Muscle layer of colon (tissue), 2 donors: ENCODE data around the gene MMP14.

Experiments used
- H3K27ac ChIP-seq: one replicate; pipeline ENCODE4 v1.7.0; 2013; ENCODE audit warnings: low read depth, mild to moderate bottlenecking, low read length, moderate library complexity
- H3K27me3 ChIP-seq, 2 donors: one replicate each; pipeline ENCODE4 v1.7.0; 2013; ENCODE audit warnings: low read length in 2 of 2, mild to moderate bottlenecking in 2 of 2; ENCODE audit not compliant: insufficient read depth in 2 of 2, control insufficient read depth in 1 of 2
- H3K36me3 ChIP-seq: one replicate; pipeline ENCODE4 v1.7.0; 2013; ENCODE audit warnings: mild to moderate bottlenecking, low read length; ENCODE audit not compliant: insufficient read depth
- H3K4me1 ChIP-seq: one replicate; pipeline ENCODE4 v1.7.0; 2013; ENCODE audit warnings: mild to moderate bottlenecking, low read length; ENCODE audit not compliant: insufficient read depth
- H3K4me3 ChIP-seq, 2 donors: one replicate each; pipeline ENCODE4 v1.7.0; 2013; ENCODE audit warnings: low read length in 2 of 2, low read depth in 1 of 2, mild to moderate bottlenecking in 1 of 2, moderate library complexity in 1 of 2
- H3K9ac ChIP-seq: one replicate; pipeline ENCODE4 v1.7.0; 2013; ENCODE audit warnings: low read length
- H3K9me3 ChIP-seq: one replicate; pipeline ENCODE4 v1.7.0; 2013; ENCODE audit warnings: mild to moderate bottlenecking, low read length
- donor health status: abdominal sarcoma.
- donor health status: Adenocarcinoma of cecum.

Gene MMP14

DNA sequence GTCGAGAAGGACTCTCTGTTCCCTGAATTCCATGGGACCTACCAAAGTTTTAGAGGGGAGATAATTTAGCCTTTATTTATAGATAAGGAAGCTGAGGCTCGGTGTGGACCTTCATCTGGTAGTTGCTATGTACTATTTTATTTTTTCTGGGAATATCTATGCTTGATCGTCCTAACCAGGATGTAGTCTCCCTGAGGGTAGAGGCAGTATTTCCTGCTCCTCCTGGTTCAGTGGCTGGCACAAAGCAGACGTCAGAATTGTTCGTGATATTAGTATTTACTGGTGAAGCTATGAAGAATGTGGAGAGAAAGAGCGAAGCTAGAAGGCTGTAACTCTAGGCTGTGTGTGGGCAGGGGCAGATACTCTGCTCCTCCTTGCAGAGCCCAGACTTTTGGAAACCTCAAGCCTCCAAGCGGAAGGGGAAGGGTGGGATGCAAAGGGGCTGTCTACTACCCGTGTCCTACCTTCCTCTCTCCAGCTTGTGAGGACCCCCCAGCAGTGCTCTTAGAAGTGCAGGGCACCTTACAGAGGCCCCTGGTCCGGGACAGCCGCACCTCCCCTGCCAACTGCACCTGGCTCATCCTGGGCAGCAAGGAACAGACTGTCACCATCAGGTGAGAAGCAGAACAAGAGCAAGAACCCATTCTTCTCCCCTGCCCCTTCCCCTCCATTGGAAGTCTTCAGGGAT, 36.6 kb downstream of the MMP14 start:
- Histone ChIP-seq H3K4me1 (peaks cover 31% of the 10 kb centered on the region), H3K36me3 (peaks cover 44% of the 10 kb centered on the region), H3K27me3 (no peaks in the 10 kb centered on the region), H3K27ac (peak overlapping the region; percentile 99), H3K4me3 (peak overlapping the region; percentile 88 to 99), H3K9ac (peak overlapping the region; percentile 90), H3K9me3 (no peaks in the 10 kb centered on the region)

DNA sequence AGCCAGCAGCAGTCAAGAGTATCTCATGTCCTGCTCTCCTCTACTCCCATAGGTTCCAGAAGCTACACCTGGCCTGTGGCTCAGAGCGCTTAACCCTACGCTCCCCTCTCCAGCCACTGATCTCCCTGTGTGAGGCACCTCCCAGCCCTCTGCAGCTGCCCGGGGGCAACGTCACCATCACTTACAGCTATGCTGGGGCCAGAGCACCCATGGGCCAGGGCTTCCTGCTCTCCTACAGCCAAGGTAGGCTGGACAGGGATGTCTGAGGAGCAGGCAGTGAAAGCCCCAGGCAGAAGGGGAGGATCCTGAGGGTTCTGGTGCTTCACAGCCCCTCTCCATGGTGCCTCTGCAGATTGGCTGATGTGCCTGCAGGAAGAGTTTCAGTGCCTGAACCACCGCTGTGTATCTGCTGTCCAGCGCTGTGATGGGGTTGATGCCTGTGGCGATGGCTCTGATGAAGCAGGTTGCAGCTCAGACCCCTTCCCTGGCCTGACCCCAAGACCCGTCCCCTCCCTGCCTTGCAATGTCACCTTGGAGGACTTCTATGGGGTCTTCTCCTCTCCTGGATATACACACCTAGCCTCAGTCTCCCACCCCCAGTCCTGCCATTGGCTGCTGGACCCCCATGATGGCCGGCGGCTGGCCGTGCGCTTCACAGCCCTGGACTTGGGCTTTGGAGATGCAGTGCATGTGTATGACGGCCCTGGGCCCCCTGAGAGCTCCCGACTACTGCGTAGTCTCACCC, 38.8 kb downstream of the MMP14 start:
- H3K27ac ChIP-seq = no peak overlapping the region
- H3K27me3 ChIP-seq = no peaks in the 10 kb centered on the region
- no peak overlapping the region for H3K9ac ChIP-seq
- peaks cover 57% of the 10 kb centered on the region for H3K36me3 ChIP-seq
- no peaks in the 10 kb centered on the region for H3K9me3 ChIP-seq
- H3K4me3 ChIP-seq = no peak overlapping the region
- H3K4me1 ChIP-seq = peaks cover 29% of the 10 kb centered on the region

DNA sequence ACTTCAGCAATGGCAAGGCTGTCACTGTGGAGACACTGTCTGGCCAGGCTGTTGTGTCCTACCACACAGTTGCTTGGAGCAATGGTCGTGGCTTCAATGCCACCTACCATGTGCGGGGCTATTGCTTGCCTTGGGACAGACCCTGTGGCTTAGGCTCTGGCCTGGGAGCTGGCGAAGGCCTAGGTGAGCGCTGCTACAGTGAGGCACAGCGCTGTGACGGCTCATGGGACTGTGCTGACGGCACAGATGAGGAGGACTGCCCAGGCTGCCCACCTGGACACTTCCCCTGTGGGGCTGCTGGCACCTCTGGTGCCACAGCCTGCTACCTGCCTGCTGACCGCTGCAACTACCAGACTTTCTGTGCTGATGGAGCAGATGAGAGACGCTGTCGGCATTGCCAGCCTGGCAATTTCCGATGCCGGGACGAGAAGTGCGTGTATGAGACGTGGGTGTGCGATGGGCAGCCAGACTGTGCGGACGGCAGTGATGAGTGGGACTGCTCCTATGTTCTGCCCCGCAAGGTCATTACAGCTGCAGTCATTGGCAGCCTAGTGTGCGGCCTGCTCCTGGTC, 39.4 kb downstream of the MMP14 start:
- peaks cover 22% of the 10 kb centered on the region for H3K4me1 ChIP-seq
- H3K27ac ChIP-seq = no peak overlapping the region
- peaks cover 57% of the 10 kb centered on the region for H3K36me3 ChIP-seq
- no peak overlapping the region for H3K4me3 ChIP-seq
- no peaks in the 10 kb centered on the region for H3K27me3 ChIP-seq
- H3K9me3 ChIP-seq = no peaks in the 10 kb centered on the region
- no peak overlapping the region for H3K9ac ChIP-seq

DNA sequence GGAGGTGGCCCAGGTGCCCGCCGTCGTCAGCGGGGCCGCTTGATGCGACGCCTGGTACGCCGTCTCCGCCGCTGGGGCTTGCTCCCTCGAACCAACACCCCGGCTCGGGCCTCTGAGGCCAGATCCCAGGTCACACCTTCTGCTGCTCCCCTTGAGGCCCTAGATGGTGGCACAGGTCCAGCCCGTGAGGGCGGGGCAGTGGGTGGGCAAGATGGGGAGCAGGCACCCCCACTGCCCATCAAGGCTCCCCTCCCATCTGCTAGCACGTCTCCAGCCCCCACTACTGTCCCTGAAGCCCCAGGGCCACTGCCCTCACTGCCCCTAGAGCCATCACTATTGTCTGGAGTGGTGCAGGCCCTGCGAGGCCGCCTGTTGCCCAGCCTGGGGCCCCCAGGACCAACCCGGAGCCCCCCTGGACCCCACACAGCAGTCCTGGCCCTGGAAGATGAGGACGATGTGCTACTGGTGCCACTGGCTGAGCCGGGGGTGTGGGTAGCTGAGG, 40.7 kb downstream of the MMP14 start:
- Histone ChIP-seq H3K4me3 (no peak overlapping the region), H3K36me3 (peaks cover 57% of the 10 kb centered on the region), H3K27ac (no peak overlapping the region), H3K9me3 (no peaks in the 10 kb centered on the region), H3K4me1 (peaks cover 21% of the 10 kb centered on the region), H3K9ac (no peak overlapping the region), H3K27me3 (no peaks in the 10 kb centered on the region)

DNA sequence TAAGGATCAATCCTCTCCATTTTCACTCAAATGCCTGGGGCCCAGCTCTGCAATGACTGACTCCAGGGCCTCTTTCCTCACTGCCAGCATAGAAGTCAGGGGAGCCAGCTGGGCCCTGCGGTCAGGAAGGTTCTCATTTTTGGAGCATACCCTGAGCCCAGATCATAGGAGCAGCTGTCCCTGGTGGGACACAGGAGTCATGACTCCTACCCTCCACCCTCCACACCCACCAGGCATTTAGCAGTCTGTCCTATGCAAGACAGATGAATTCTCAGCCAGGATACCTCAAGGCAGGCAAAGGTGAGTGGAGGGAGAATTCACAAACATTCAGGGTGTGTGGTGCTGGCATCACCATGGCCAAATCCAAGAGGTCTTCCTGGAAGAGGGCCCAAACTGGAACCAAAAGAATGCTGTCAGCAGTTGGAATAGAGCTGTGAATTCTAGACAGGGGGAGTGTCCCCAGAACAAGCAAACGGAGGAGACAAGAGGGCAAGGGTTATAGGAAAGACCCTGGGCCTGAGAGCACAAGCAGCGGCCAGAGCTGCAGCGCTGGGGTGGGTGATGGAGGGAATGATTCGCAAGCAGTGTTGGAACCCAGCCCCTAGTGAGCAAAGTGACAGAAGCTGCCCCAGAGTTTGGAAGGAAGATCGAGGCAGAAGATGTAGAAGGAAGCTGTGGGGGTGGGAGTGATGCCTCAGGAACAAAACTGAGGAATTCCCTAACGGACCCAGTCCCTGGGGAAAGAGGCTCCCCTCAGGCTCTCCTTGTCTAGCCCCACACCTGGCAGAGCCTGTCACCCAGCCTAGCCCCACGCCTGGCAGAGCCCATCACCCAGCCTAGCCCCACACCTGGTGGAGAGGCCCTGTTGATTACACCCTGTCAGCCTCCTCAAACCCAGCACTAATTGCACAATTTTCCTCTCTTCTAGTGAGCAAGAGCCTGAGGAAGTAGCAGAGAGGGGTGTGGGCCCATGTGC, 42.2 kb downstream of the MMP14 start:
- Histone ChIP-seq H3K4me3 (no peak overlapping the region), H3K27me3 (no peaks in the 10 kb centered on the region), H3K4me1 (peaks cover 18% of the 10 kb centered on the region), H3K36me3 (peaks cover 57% of the 10 kb centered on the region), H3K27ac (no peak overlapping the region), H3K9me3 (no peaks in the 10 kb centered on the region), H3K9ac (no peak overlapping the region)

DNA sequence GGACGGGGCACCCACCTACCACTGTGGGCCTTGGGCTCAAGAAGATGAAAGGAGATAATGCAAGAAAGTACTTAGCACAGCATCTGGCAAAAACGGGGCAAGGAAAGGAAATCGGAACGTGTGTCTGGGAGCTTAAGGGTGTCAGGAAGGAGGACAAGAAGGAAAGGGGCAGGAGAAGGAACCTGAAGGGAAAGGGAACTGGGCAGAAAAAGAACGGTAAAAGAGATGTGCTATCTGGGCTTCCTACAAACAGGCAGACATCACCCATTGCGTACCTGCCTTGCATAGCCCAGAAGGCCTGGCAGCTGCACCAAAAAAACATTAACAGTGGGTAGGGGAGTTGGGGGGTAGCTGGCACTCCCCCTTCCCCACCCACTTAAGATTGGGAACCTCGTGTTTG, 45.7 kb downstream of the MMP14 start:
- H3K27me3 ChIP-seq = no peaks in the 10 kb centered on the region
- peaks cover 11% of the 10 kb centered on the region for H3K4me1 ChIP-seq
- no peak overlapping the region for H3K9ac ChIP-seq
- H3K4me3 ChIP-seq = no peak overlapping the region
- H3K36me3 ChIP-seq = peaks cover 22% of the 10 kb centered on the region
- no peaks in the 10 kb centered on the region for H3K9me3 ChIP-seq
- no peak overlapping the region for H3K27ac ChIP-seq

DNA sequence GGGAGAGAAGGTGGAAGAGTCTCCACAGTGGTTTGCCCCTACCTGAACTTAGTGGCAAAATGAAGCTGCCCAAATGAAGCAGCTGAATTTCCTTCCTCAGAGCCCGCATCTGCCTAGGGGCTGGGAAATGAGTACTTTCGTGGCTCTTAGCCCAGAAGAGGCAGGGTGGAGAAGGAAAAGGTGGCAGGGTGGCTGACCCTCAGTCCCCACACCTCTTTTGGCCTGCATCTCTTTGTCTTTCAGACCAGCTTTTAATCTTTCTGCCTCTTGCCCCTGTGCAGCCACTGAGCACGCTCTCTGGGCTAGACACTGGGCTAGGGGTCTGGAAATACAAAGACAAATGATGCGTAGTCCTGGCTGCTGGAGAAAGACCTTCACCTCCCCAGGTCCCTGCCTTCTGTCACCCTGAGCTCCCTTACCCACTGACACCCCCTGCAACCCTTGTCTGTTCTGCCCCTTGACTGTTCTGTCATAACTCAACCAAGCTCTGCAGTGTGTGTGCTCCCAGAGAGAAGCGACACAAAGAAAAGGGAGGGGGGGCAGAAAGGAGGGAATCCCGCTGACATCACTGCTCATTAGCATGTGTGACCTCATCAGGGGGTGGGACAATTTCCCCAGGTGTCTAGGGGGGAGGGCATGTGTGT, 46.3 kb downstream of the MMP14 start:
- no peak overlapping the region for H3K9ac ChIP-seq
- peaks cover 17% of the 10 kb centered on the region for H3K4me1 ChIP-seq
- no peak overlapping the region for H3K27ac ChIP-seq

DNA sequence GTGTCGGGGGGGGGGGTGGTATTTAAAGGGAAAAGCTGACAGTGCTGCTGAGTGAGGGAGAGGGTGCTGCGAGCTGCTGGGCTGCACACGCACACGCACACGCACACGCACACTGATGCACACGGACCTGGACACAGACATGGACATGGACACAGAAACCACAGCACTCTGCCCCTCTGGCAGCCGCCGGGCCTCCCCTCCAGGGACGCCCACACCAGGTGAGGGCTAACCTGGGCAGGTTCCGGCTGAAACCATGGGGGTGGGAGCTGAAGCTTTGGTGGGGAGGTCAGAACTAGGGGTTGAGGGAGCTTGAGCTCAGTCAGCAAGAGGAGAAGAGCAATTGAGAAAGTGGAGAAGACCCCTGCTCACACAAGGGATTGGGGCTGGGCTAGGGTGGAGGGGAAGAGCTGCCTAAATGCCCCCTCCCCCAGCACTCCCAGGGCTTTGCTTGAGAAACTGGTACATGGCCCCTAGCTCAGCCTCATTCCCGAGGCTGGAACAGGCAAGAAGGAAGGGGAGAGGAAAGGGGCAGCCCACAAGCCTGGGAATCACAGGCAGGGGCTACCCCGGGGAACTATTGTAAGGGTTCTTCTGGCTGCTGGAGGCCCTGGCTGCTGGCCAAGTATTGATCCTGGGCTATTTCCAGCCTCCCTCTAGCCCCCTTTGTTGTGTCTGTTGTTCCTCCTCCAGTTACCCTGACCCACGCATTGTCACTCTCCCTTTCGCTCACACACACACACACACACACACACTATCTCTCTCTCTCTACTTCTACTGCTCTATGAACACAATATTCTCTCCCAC, 47.0 kb downstream of the MMP14 start, which contains the start of gene REM2:
Gene REM2, plus strand, starts transcription at position 50 of the 804 bp plus-strand sequence. Its CDS starts 66 bp downstream, at position 116.
- Histone ChIP-seq H3K27ac (no peak within 1 kb of the TSS), H3K4me1 (peaks cover 22% of the 10 kb centered on the region), H3K4me3 (no peak within 1 kb of the TSS), H3K9me3 (no peaks in the 10 kb centered on the region), H3K9ac (no peak within 1 kb of the TSS), H3K27me3 (no peaks in the 10 kb centered on the region), H3K36me3 (peaks cover 9% of the 10 kb centered on the region)

More for the DNA sequence above, 46.3 kb downstream of the MMP14 start:
- no peaks in the 10 kb centered on the region for H3K27me3 ChIP-seq
- peaks cover 16% of the 10 kb centered on the region for H3K36me3 ChIP-seq
- H3K4me3 ChIP-seq = no peak overlapping the region
- H3K9me3 ChIP-seq = no peaks in the 10 kb centered on the region

DNA sequence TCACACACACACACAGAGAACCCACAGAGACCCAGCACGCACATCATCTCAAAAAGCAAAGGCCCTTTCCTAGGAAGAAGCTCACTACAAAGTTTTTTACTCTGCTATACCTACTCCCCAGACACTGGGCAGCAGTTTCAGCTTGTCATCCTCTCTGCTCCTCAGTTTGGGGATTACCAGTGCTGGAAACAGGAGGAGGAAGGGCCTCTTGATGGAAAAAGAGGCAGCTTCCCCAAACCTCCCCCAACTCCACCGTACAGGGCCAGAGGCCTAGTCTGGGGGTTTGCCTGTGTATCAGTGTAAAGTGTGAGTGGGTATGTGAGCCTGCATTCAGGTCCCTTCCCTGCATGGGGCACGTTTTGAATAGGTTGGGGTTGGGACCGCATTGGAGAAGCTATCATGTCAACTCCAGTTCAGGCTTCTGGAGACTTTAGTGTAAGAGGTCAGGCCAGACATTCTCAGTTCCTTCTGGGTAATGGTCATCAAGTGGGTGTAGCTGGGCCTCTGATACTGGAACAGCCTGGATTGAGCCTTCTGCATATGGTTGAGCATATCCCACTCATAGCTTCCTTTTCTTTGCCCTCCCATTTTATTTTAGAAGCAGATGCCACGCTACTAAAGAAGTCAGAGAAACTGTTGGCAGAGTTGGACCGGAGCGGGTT, 47.8 kb downstream of the MMP14 start:
- H3K9ac ChIP-seq = no peak overlapping the region
- peaks cover under 1% of the 10 kb centered on the region for H3K36me3 ChIP-seq
- H3K4me1 ChIP-seq = peaks cover 22% of the 10 kb centered on the region
- no peaks in the 10 kb centered on the region for H3K27me3 ChIP-seq
- H3K4me3 ChIP-seq = no peak overlapping the region
- H3K27ac ChIP-seq = no peak overlapping the region
- H3K9me3 ChIP-seq = no peaks in the 10 kb centered on the region
